ENCODE measurements around the gene DNAJA1. TPM values are rescaled to one million over a fixed set of nuclear protein-coding genes. Genes with fewer than 3 reads are reported as not detected.

The DNAJA1 gene
- total and polyA plus RNA-seq, 12 donors = 56.6 to 355 (median 131) TPM

- no peaks in the 10 kb centered on the region for H3K27me3 ChIP-seq
- DNase-seq = peak; percentile 83 to 95 (median 90)
- H3K4me3 ChIP-seq = peak overlapping the region in 3 of 4 donors; percentile 49 to 91 (median 53)
- intact Hi-C loops (cut with DNase I) = no loop called here
- peaks cover 0 to 45% of the 10 kb centered on the region in 2 donors for H3K36me3 ChIP-seq (replicated peaks in 1 of 2)
- no peaks in the 10 kb centered on the region for H3K9me3 ChIP-seq (replicated peaks in 1 of 3)
- 0 to 1% (median 1%) methylated on average over 20 to 41 of the region's 41 CpGs for WGBS, 4 donors
- TF ChIP-seq POLR2A (IDR thresholded peaks at IDR 0.05) = peak; percentile 51 to 53
- peak in 1 of 6 experiments; percentile 8 for TF ChIP-seq CTCF (IDR thresholded peaks at IDR 0.05)
- H3K4me1 ChIP-seq (replicated peaks in 1 of 2) = peaks cover 0 to 20% of the 10 kb centered on the region in 2 donors
- peak overlapping the region; percentile 89 to 99 (median 96) for H3K27ac ChIP-seq
Measured at GRCh38 chr9:33044162-33044673, 19.1 kb downstream of the DNAJA1 start.

- no peaks in the 10 kb centered on the region for H3K27me3 ChIP-seq
- intact Hi-C loops (cut with DNase I) = no loop called here
- DNase-seq = peak in 5 of 7 donors; percentile 33 to 53 (median 46)
- peaks cover 0 to 20% of the 10 kb centered on the region in 2 donors for H3K4me1 ChIP-seq (replicated peaks in 1 of 2)
- H3K27ac ChIP-seq = peak overlapping the region; percentile 89 to 99 (median 96)
- H3K36me3 ChIP-seq (replicated peaks in 1 of 2) = peaks cover 0 to 43% of the 10 kb centered on the region in 2 donors
- H3K4me3 ChIP-seq = peak overlapping the region in 3 of 4 donors; percentile 49 to 91 (median 53)
- 31 to 45% (median 44%) methylated on average over 12 of the region's 12 CpGs for WGBS, 4 donors
- H3K9me3 ChIP-seq (replicated peaks in 1 of 3) = no peaks in the 10 kb centered on the region
- TF ChIP-seq CTCF (IDR thresholded peaks at IDR 0.05) = peak in 1 of 6 experiments; percentile 21
- no peak for TF ChIP-seq POLR2A (IDR thresholded peaks at IDR 0.05)
Measured at GRCh38 chr9:33044677-33045282, 19.7 kb downstream of the DNAJA1 start.

GRCh38 chr9:33046061-33046460 is 21.0 kb downstream of the DNAJA1 start:
- H3K36me3 ChIP-seq (replicated peaks in 1 of 2) = peaks cover 0 to 42% of the 10 kb centered on the region in 2 donors
- no peak for DNase-seq
- TF ChIP-seq POLR2A (IDR thresholded peaks at IDR 0.05) (no peak), CTCF (IDR thresholded peaks at IDR 0.05) (no peak)
- WGBS, 4 donors = 79 to 100% (median 84%) methylated on average over 1 of the region's 1 CpG
- H3K27ac ChIP-seq = no peak overlapping the region
- no peaks in the 10 kb centered on the region for H3K9me3 ChIP-seq (replicated peaks in 1 of 3)
- no peaks in the 10 kb centered on the region for H3K27me3 ChIP-seq
- H3K4me3 ChIP-seq = no peak overlapping the region
- H3K4me1 ChIP-seq (replicated peaks in 1 of 2) = peaks cover 0 to 20% of the 10 kb centered on the region in 2 donors
- intact Hi-C loops (cut with DNase I) = no loop called here

- intact Hi-C loops (cut with DNase I) = no loop called here
- 86 to 91% (median 90%) methylated on average over 2 of the region's 2 CpGs for WGBS, 4 donors
- Histone ChIP-seq H3K27me3 (no peaks in the 10 kb centered on the region), H3K4me3 (no peak overlapping the region), H3K9me3 (replicated peaks in 1 of 3) (no peaks in the 10 kb centered on the region), H3K27ac (no peak overlapping the region), H3K4me1 (replicated peaks in 1 of 2) (peaks cover 0 to 12% of the 10 kb centered on the region in 2 donors), H3K36me3 (replicated peaks in 1 of 2) (peaks cover 0 to 62% of the 10 kb centered on the region in 2 donors)
- DNase-seq = no peak
- TF ChIP-seq CTCF (IDR thresholded peaks at IDR 0.05) (no peak), POLR2A (IDR thresholded peaks at IDR 0.05) (no peak)
Measured at GRCh38 chr9:33048054-33048465, 23.0 kb downstream of the DNAJA1 start.
